ENCODE results near the gene ZDHHC11. TPM values are rescaled to one million over a fixed set of nuclear protein-coding genes. Genes with fewer than 3 reads are reported as not detected.
A peak's percentile ranks its signal among the peaks of the same experiment; 100 is the strongest.

The ZDHHC11 gene, protein sequence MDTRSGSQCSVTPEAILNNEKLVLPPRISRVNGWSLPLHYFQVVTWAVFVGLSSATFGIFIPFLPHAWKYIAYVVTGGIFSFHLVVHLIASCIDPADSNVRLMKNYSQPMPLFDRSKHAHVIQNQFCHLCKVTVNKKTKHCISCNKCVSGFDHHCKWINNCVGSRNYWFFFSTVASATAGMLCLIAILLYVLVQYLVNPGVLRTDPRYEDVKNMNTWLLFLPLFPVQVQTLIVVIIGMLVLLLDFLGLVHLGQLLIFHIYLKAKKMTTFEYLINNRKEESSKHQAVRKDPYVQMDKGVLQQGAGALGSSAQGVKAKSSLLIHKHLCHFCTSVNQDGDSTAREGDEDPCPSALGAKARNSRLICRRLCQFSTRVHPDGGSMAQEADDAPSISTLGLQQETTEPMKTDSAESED
- 10 to 100 TPM in 2 of 4 donors, 1 to 10 TPM in 2; 3.7 to 11.1 (median 7.5) TPM for polyA plus RNA-seq (ENCODE audit: insufficient read length in 4 of 4)

- no peak for DNase-seq (ENCODE audit: low read depth in 4 of 4, low spot score in 2 of 4)
Measured at GRCh38 chr5:850511-851006, at the start of gene ZDHHC11. Gene ZDHHC11, minus strand, starts transcription at chr5:850986. Its CDS starts 384 bp downstream, at chr5:850602.

DNA sequence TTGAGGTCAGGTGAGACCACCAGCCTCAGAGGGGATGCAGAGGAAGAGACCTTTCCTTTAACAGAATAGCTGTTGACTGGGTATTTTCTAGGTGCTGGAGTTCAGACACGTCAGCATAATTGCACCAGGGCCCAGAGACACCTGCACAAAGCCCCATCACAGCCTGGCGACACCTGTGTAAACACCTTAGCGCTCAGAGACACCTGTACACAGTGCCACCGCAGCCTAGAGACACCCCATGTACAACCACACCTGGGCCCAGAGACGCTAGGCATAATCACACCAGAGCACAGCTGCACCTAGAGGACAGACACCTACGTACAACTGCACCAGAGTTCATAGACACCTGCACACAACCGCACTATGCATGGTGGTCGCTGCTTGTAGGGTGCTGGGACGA, 42.9 kb upstream of the ZDHHC11 start:
- no peak for DNase-seq (ENCODE audit: low read depth in 4 of 4, low spot score in 2 of 4)

- DNase-seq (ENCODE audit: low read depth in 4 of 4, low spot score in 2 of 4), result no peak
Measured at GRCh38 chr5:893137-893506, 42.3 kb upstream of the ZDHHC11 start.

- DNase-seq (ENCODE audit: low read depth in 4 of 4, low spot score in 2 of 4), result peak; percentile 15 to 60 (median 50)
Measured at GRCh38 chr5:892394-893136, 41.8 kb upstream of the ZDHHC11 start, which contains the start of the genes BRD9 and TRIP13. Gene BRD9, minus strand, starts transcription at chr5:892801. Its CDS starts 144 bp downstream, at chr5:892657. Gene TRIP13, plus strand, starts transcription at chr5:892884. Its CDS starts 115 bp downstream, at chr5:892999.

- peak in 1 of 4 donors; percentile 2 for DNase-seq (ENCODE audit: low read depth in 4 of 4, low spot score in 2 of 4)
Measured at GRCh38 chr5:891837-892393, 41.1 kb upstream of the ZDHHC11 start.

GRCh38 chr5:891117-891836, 40.5 kb upstream of the ZDHHC11 start:
- DNase-seq (ENCODE audit: low read depth in 4 of 4, low spot score in 2 of 4), result no peak

DNA sequence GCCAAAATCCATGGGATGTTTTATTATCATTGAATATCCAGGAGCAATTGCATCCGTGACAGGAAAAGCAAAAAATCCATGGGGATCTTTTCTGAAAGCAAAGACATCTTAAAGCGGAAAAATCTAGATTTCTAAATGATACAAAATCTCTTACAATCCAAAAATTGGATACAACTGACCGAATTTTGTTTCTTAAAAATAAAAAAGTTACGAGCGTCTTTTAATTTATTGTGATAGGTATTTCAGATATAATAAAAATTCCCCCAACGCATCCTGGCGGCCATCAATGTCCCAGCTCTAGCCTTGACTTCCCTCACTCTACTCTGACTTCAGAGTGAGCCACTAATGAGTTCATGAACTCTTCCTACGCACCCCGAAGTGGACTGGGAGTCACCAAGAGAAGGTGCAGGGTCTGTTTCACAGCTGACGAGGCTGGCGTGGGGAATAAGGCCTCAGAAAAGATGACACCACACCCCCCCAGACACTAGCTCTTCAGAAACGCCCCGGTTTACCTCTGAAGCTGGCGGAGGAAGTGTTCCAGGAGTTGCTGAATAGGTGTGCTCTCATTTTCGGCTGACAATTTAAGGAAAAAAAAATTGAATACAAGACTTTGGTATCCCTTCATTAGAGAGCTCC, 38.4 kb upstream of the ZDHHC11 start:
- no peak for DNase-seq (ENCODE audit: low read depth in 4 of 4, low spot score in 2 of 4)

DNA sequence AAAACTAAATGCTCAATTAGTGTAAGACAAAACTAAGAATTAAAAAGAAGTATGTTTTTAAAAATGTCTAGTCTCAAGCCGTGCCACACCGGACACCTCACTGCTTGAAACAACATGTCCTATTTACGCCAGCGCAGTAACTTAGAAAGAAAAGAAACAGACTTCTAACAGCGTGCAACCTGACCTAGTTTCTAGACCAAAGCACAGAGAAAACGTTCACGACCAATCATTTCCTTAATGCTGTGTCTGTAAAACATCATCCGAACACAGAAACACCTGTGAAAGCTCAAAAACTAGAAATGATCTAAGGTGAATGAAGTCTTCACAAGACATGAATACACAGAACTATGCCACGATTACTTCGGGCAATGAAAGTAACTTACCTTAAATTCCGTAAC, 37.9 kb upstream of the ZDHHC11 start:
- no peak for DNase-seq (ENCODE audit: low read depth in 4 of 4, low spot score in 2 of 4)

DNA sequence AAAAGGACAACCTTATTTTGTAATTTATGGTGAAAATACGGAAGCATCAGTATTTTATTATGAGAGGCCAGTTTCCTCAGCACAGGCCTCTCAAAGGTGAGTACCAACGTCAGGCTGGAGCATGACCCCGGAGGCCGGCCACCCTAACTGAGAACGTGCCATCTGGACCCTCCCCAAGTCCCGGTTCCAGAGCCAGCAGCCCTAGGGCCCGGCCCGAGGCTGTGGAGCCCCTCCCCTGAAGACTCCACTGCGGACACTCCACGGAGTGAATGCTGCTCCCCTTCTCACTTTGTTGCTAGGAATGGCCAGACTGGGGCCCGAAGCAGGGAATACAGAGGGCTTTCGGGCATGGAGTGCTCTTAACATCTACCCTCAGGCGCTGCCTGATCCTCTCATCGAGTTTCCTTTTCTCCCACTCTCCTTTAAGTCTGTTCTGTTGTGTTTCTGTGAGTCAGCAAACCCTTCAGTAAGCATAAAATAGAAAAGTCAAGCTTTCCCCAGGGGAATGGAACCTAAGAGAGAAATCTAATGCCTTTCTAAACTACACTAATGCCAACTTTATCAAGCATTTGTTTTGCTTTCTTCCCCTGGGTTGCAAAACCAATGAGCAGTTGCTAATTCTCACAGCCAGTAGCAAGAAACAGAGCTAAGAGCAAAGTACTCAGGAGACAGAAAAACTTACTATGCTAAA, 37.3 kb upstream of the ZDHHC11 start:
- DNase-seq (ENCODE audit: low read depth in 4 of 4, low spot score in 2 of 4), result no peak

DNA sequence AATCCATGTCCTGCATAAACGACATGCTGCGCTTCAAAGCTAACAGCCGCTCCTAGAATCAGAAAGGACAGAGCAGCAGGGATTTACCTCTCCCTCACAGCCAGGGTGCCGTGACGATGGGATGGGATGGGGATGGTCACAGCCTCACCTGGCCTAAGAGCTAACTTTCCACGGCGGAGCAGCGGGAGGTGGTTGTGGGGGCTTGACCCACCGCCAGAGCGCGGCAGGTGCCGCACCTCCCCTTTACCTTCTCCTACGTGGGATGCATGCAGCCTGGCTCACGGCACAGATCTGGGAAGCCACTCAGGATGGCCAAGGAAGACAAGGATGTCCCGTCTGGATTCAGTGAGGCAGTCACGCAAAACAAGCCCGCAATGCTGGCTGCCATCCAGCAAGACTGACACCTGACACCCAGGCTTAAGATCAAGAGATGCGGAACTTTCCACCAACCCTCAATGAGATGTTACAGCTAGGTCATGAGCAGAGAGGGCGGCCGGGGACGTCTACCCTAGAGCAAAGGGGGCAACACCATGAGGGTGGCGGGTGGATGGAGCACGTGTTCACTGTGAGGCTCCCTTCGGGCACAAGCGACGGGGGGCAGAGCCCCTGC, 36.0 kb upstream of the ZDHHC11 start:
- DNase-seq (ENCODE audit: low read depth in 4 of 4, low spot score in 2 of 4), result no peak

DNA sequence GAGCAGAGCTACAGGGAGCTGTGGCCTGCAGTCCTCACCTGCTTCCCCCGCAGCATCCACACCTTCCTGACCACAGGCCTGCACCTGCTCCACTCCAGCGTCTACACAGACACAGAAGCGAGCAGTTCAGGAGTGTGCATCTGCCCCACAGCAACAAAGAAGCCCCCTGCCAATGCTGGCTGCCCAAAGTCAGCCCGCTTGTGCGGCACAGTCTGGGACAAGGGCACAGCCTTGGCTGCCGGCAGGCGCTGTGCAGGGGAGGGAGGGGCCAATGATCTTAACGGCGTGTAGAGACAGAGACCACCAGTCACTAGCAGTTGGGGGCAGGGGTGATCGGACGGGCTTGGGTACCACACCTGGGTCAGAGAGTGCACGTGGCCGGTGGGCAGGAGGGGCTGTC, 35.2 kb upstream of the ZDHHC11 start:
- no peak for DNase-seq (ENCODE audit: low read depth in 4 of 4, low spot score in 2 of 4)

DNA sequence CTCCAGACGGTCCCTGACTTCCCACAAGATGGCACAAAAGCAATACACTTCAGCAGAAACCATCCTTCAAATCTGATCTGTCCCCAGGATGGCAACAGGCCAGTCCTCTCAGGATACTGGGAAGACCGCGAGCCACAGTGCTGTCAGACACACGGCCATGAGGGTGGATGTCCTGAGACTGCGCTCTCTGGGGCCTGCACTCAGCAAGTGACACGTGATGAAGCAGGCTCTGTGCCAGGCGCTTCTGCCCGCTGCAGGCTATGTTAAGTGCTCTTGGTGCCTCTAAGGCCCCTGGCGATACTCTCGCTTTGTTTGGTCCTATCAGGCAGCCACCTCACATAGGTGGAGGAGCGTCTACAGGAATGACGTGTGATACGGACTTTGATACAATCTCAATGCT, 34.7 kb upstream of the ZDHHC11 start:
- no peak for DNase-seq (ENCODE audit: low read depth in 4 of 4, low spot score in 2 of 4)

GRCh38 chr5:885127-885442, 34.3 kb upstream of the ZDHHC11 start:
- no peak for DNase-seq (ENCODE audit: low read depth in 4 of 4, low spot score in 2 of 4)

- DNase-seq (ENCODE audit: low read depth in 4 of 4, low spot score in 2 of 4), result no peak
Measured at GRCh38 chr5:884345-885126, 33.8 kb upstream of the ZDHHC11 start.

- DNase-seq (ENCODE audit: low read depth in 4 of 4, low spot score in 2 of 4), result no peak
Measured at GRCh38 chr5:883475-884181, 32.8 kb upstream of the ZDHHC11 start.

GRCh38 chr5:882253-883183, 31.7 kb upstream of the ZDHHC11 start:
- DNase-seq (ENCODE audit: low read depth in 4 of 4, low spot score in 2 of 4), result no peak

- DNase-seq (ENCODE audit: low read depth in 4 of 4, low spot score in 2 of 4), result no peak
Measured at GRCh38 chr5:881551-881935, 30.8 kb upstream of the ZDHHC11 start.

All from left renal cortex interstitium (tissue), 4 donors.